H1 (cell line): ENCODE data around the gene PGLYRP2. TPM values are rescaled to one million over a fixed set of nuclear protein-coding genes. Genes with fewer than 3 reads are reported as not detected.

Experiments
- CTCF ChIA-PET: fragments of 300-600 bp; sonication (Branson Sonifier 250); formaldehyde crosslinking; loops from one replicate; lab custom pipeline; 2021; ENCODE audit not compliant: partially characterized antibody; lab: Charles Lee
- POLR2A ChIA-PET: fragments of 300-600 bp; sonication (Branson Sonifier 250); formaldehyde crosslinking; loops from one replicate; lab custom pipeline; 2021; ENCODE audit warnings: inconsistent platforms; ENCODE audit not compliant: partially characterized antibody; lab: Charles Lee
- DNase-seq, 2 experiments: peaks; one replicate each; pipeline versions ENCODE4 v3.0.0 to v3.0.0-alpha.2; 2010 to 2022; ENCODE audit warnings: low spot score in 2 of 2, low read depth in 1 of 2, mixed read lengths in 1 of 2
- FAIRE-seq: peaks from 2 replicates; lab custom pipeline; 2011; peaks lifted over from hg19 to GRCh38; lab: Jason Lieb, UNC
- H2AFZ ChIP-seq: 2 replicates; pipeline ENCODE4 v1.8.1; 2012; ENCODE audit warnings: low read length, inconsistent platforms
- H2AK5ac ChIP-seq: 2 replicates; pipeline ENCODE4 v1.6.1; 2013; ENCODE audit warnings: low read depth, low read length
- H2BK120ac ChIP-seq: replicated peaks from 2 replicates; pipeline ENCODE3; 2013; ENCODE audit warnings: low read depth, low read length, inconsistent platforms
- H2BK12ac ChIP-seq: 2 replicates; pipeline ENCODE4 v1.6.1; 2013; ENCODE audit warnings: low read depth, low read length
- H2BK15ac ChIP-seq: 2 replicates; pipeline ENCODE4 v1.6.1; 2013; ENCODE audit warnings: low read length
- H2BK20ac ChIP-seq: 2 replicates; pipeline ENCODE4 v1.6.1; 2013; ENCODE audit warnings: low read length
- H2BK5ac ChIP-seq: 2 replicates; pipeline ENCODE4 v1.6.1; 2013; ENCODE audit warnings: low read depth, low read length
- H3K14ac ChIP-seq: 2 replicates; pipeline ENCODE4 v1.6.1; 2013; ENCODE audit warnings: inconsistent platforms; ENCODE audit not compliant: insufficient read length
- H3K18ac ChIP-seq: 2 replicates; pipeline ENCODE4 v1.6.1; 2013; ENCODE audit warnings: low read length; ENCODE audit errors: extremely low read depth
- H3K23ac ChIP-seq: 2 replicates; pipeline ENCODE4 v1.6.1; 2013; ENCODE audit warnings: inconsistent platforms; ENCODE audit not compliant: insufficient read length
- H3K23me2 ChIP-seq: 2 replicates; pipeline ENCODE4 v1.6.1; 2013; ENCODE audit warnings: low read depth, low read length
- H3K27ac ChIP-seq: 2 replicates; pipeline ENCODE4 v1.6.1; 2011; ENCODE audit warnings: low read depth, low read length, inconsistent platforms
- H3K27me3 ChIP-seq, 4 experiments: replicated peaks in 1 of 4; 1 replicate in 1 of 4; 2 replicates in 3 of 4; pipeline versions ENCODE4 v1.6.1 to v1.8.1; 2011 to 2013; ENCODE audit warnings: low read length in 3 of 4, mild to moderate bottlenecking in 3 of 4, inconsistent platforms in 2 of 4, mixed read lengths in 2 of 4, moderate library complexity in 1 of 4; ENCODE audit not compliant: control insufficient read depth in 3 of 4, insufficient read depth in 3 of 4; ENCODE audit errors: extremely low read depth in 1 of 4
- H3K36me3 ChIP-seq, 4 experiments: 2 replicates each; pipeline versions ENCODE4 v1.6.1 to v1.8.1; 2011 to 2013; ENCODE audit warnings: mild to moderate bottlenecking in 4 of 4, low read length in 3 of 4, moderate library complexity in 2 of 4, control low read depth in 1 of 4, inconsistent platforms in 1 of 4; ENCODE audit not compliant: insufficient read depth in 4 of 4, control insufficient read depth in 2 of 4
- H3K4ac ChIP-seq: replicated peaks from 2 replicates; pipeline ENCODE3; 2013; ENCODE audit warnings: low read length, low read depth, mixed read lengths, inconsistent platforms; ENCODE audit not compliant: insufficient read length
- H3K4me1 ChIP-seq, 4 experiments: replicated peaks in 1 of 4; 1 replicate in 1 of 4; 2 replicates in 3 of 4; pipeline versions ENCODE4 v1.6.1 to v1.8.1; 2011 to 2013; ENCODE audit warnings: low read length in 3 of 4, inconsistent platforms in 2 of 4, mixed read lengths in 1 of 4; ENCODE audit not compliant: insufficient read depth in 4 of 4, control insufficient read depth in 3 of 4
- H3K4me2 ChIP-seq, 2 experiments: 2 replicates each; pipeline versions ENCODE4 v1.6.1 to v1.8.1; 2011 to 2013; ENCODE audit warnings: low read depth in 2 of 2, low read length in 2 of 2, control low read depth in 1 of 2, inconsistent platforms in 1 of 2, mild to moderate bottlenecking in 1 of 2; ENCODE audit not compliant: insufficient read depth in 1 of 2
- H3K4me3 ChIP-seq, 4 experiments: fragments of 200-600, 300-600 bp in 1 of 4; sonication (generic), shearing (Covaris generic), sonication (Bioruptor Twin) in 1 of 4; 2 replicates each; pipeline versions ENCODE4 v1.5.1 to v1.8.1; 2011 to 2016; ENCODE audit warnings: low read length in 4 of 4, low read depth in 3 of 4, control low read depth in 2 of 4, inconsistent platforms in 2 of 4, mild to moderate bottlenecking in 2 of 4, mixed read lengths in 1 of 4, moderate library complexity in 1 of 4; ENCODE audit not compliant: insufficient read depth in 2 of 4; ENCODE audit errors: extremely low read depth in 1 of 4
- H3K56ac ChIP-seq: replicated peaks from 2 replicates; pipeline ENCODE3; 2013; ENCODE audit warnings: low read depth, mild to moderate bottlenecking, mixed read lengths, low read length, inconsistent platforms; ENCODE audit not compliant: insufficient read length
- H3K79me1 ChIP-seq: 2 replicates; pipeline ENCODE4 v1.6.1; 2013; ENCODE audit warnings: low read depth, low read length, control low read depth
- H3K79me2 ChIP-seq, 2 experiments: 2 replicates each; pipeline versions ENCODE4 v1.6.1 to v1.8.1; 2012 to 2013; ENCODE audit warnings: low read length in 2 of 2, mild to moderate bottlenecking in 2 of 2, inconsistent platforms in 1 of 2; ENCODE audit not compliant: insufficient read depth in 2 of 2, control insufficient read depth in 1 of 2
- H3K9ac ChIP-seq, 4 experiments: replicated peaks in 1 of 4; 1 replicate in 1 of 4; 2 replicates in 3 of 4; pipeline versions ENCODE4 v1.6.1 to v1.8.1; 2011 to 2013; ENCODE audit warnings: low read depth in 3 of 4, low read length in 3 of 4, control low read depth in 2 of 4, mild to moderate bottlenecking in 2 of 4, moderate library complexity in 2 of 4, inconsistent platforms in 1 of 4; ENCODE audit errors: extremely low read depth in 1 of 4
- H3K9me3 ChIP-seq, 2 experiments: 2 replicates each; pipeline versions ENCODE4 v1.6.1 to v1.8.1; 2012 to 2013; ENCODE audit warnings: mild to moderate bottlenecking in 2 of 2, moderate library complexity in 2 of 2, control low read depth in 1 of 2, inconsistent platforms in 1 of 2, low read depth in 1 of 2, low read length in 1 of 2, mixed read lengths in 1 of 2; ENCODE audit not compliant: insufficient read depth in 2 of 2
- H4K20me1 ChIP-seq, 2 experiments: replicated peaks in 1 of 2; 2 replicates each; pipeline versions ENCODE3 to v1.8.1; 2011 to 2013; ENCODE audit warnings: inconsistent platforms in 2 of 2, low read length in 2 of 2, mild to moderate bottlenecking in 1 of 2; ENCODE audit not compliant: insufficient read depth in 2 of 2, control insufficient read depth in 1 of 2
- H4K5ac ChIP-seq: 2 replicates; pipeline ENCODE4 v1.6.1; 2013; ENCODE audit warnings: low read length, low read depth, mixed read lengths, inconsistent platforms; ENCODE audit not compliant: insufficient read length
- H4K8ac ChIP-seq: 2 replicates; pipeline ENCODE4 v1.8.0; 2013; ENCODE audit warnings: mild to moderate bottlenecking, moderate library complexity, low read length, inconsistent platforms; ENCODE audit not compliant: insufficient read depth; ENCODE audit errors: extremely low read depth
- H4K91ac ChIP-seq: replicated peaks from 2 replicates; pipeline ENCODE3; 2013; ENCODE audit warnings: low read length, mixed read lengths, inconsistent platforms; ENCODE audit not compliant: insufficient read length
- ASH2L ChIP-seq: fragments of 200-600, 300-600 bp; sonication (generic); IDR thresholded peaks from one replicate; pipeline ENCODE4 v1.7.1; 2017; ENCODE audit warnings: low read length
- CTCF ChIP-seq, 3 experiments: IDR thresholded peaks; 1 replicate in 2 of 3; 2 replicates in 1 of 3; pipeline versions ENCODE4 v1.5.1 to v1.6.1; 2011; ENCODE audit warnings: low read length in 3 of 3, mild to moderate bottlenecking in 3 of 3, inconsistent platforms in 2 of 3, low read depth in 1 of 3, moderate library complexity in 1 of 3; ENCODE audit not compliant: insufficient read depth in 1 of 3; ENCODE audit errors: control extremely low read depth in 1 of 3
- EZH2 ChIP-seq: fragments of 200-600 bp; sonication (generic); IDR thresholded peaks from 2 replicates; pipeline ENCODE4 v1.7.1; 2012; ENCODE audit warnings: low read depth, mild to moderate bottlenecking, moderate library complexity, low read length, inconsistent platforms; ENCODE audit not compliant: severe bottlenecking
- KDM1A ChIP-seq: fragments of 200-600, 300-600 bp; sonication (generic); IDR thresholded peaks from 2 replicates; pipeline ENCODE4 v1.7.1; 2016; ENCODE audit warnings: mild to moderate bottlenecking, low read length, borderline replicate concordance
- RAD21 ChIP-seq, 2 experiments: IDR thresholded peaks in 1 of 2; conservative IDR thresholded peaks in 1 of 2; 2 replicates each; pipeline ENCODE4 v1.6.1; 2011; ENCODE audit warnings: low read depth in 2 of 2, low read length in 2 of 2, improper control_type of control experiment in 1 of 2, inconsistent platforms in 1 of 2, mild to moderate bottlenecking in 1 of 2, moderate library complexity in 1 of 2
- RFX5 ChIP-seq: IDR thresholded peaks from 2 replicates; pipeline ENCODE4 v1.6.1; 2011; ENCODE audit warnings: low read depth, low read length, improper control_type of control experiment, borderline replicate concordance
- SUZ12 ChIP-seq: fragments of 200-600 bp; sonication (generic); IDR thresholded peaks from 2 replicates; pipeline ENCODE4 v1.6.1; 2012; ENCODE audit warnings: mild to moderate bottlenecking, inconsistent platforms, low read length, moderate library complexity, mixed read lengths
- TAF1 ChIP-seq: IDR thresholded peaks from 2 replicates; pipeline ENCODE4 v1.6.1; 2011; ENCODE audit warnings: mild to moderate bottlenecking, low read depth, low read length
- TBP ChIP-seq: IDR thresholded peaks from 2 replicates; pipeline ENCODE4 v1.6.1; 2011; ENCODE audit warnings: low read depth, low read length, improper control_type of control experiment
- WGBS, 2 experiments: shearing (Covaris generic) in 1 of 2; methylation state at CpG; one replicate each; pipeline versions ENCODE4 v1.1.6 to v1.1.7; 2013 to 2015; ENCODE audit warnings: low lambda C conversion rate in 2 of 2, mixed read lengths in 2 of 2, inconsistent platforms in 1 of 2, low coverage in 1 of 2, missing lambda C conversion rate in 1 of 2; ENCODE audit not compliant: insufficient replicate concordance in 2 of 2, insufficient coverage in 1 of 2, insufficient read length in 1 of 2; ENCODE audit errors: extremely low coverage in 1 of 2, missing lambda C conversion rate in 1 of 2; 5-methylcytosine and 5-hydroxymethylcytosine counted together
- polyA plus RNA-seq, 7 experiments: library from polyadenylated mRNA; depleted of rRNA in 3 of 7; stranded (reverse) in 5 of 7; unstranded in 2 of 7; fragments of >200 nt in 5 of 7; fragments of 200-250 nt in 2 of 7; gene quantifications; 1 replicate in 5 of 7; 2 replicates in 1 of 7; 4 replicates in 1 of 7; pipeline versions ENCODE4 v1.2.1 to v1.2.3, GENCODE V29; 2011 to 2013; ENCODE audit warnings: missing spikeins in 2 of 7, mixed read lengths in 2 of 7
- total RNA-seq: library from RNA; stranded (reverse); fragmentation: NEBNext Ultra II Directional; extraction: Animal tissue kit (Norgen Biotek cat#: 25700); gene quantifications from 2 replicates; pipeline ENCODE4 v1.2.1, GENCODE V29; 2021

Gene PGLYRP2
- total and polyA plus RNA-seq, 2 of the 8 experiments (the other 6 are each of a cell fraction or from before 2014, with no cell fraction given) = not detected

- H3K4me3 ChIP-seq = peak overlapping the region; percentile 21 to 66 (median 58)
- H3K23ac ChIP-seq = no peak overlapping the region
- peaks cover 0 to 6% of the 10 kb centered on the region in 2 experiments for H4K20me1 ChIP-seq
- no peaks in the 10 kb centered on the region for H3K79me1 ChIP-seq
- peak overlapping the region; percentile 61 to 95 for H3K4me2 ChIP-seq
- no peaks in the 10 kb centered on the region for H3K9me3 ChIP-seq
- peak overlapping the region; percentile 73 for H4K8ac ChIP-seq
- no peak overlapping the region for H2BK20ac ChIP-seq
- no peak overlapping the region for H2BK15ac ChIP-seq
- peaks cover 0 to 26% (median 10%) of the 10 kb centered on the region in 4 experiments; a peak in 6 of 7 replicates for H3K4me1 ChIP-seq
- H2AK5ac ChIP-seq = no peak overlapping the region
- H2BK12ac ChIP-seq = peak overlapping the region; percentile 60; the same call in 1 of the 2 replicates
- H3K27me3 ChIP-seq = peaks cover 16 to 54% (median 47%) of the 10 kb centered on the region in 4 experiments
- no peak for FAIRE-seq
- ChIA-PET CTCF (interaction anchor here (0.7 to 5.7 kb wide), 4 partner anchors 11 to 103 kb away, joined by 3 to 35 read pairs (median 16); partner anchors contain the start of genes AKAP8L and RASAL3), POLR2A (interaction anchor here (0.6 to 1.3 kb wide), 4 partner anchors 12 to 764 kb away, joined by 3 to 8 read pairs (median 4); partner anchors contain the start of genes AKAP8L and ZNF333)
- H3K56ac ChIP-seq = no peak overlapping the region
- H2AFZ ChIP-seq = peak overlapping the region; percentile 98; the same call in 1 of the 2 replicates
- H4K91ac ChIP-seq = no peak overlapping the region
- DNase-seq = no peak
- H3K23me2 ChIP-seq = peaks cover 28% of the 10 kb centered on the region; the same call in 1 of the 2 replicates
- no peak overlapping the region for H3K27ac ChIP-seq
- H3K18ac ChIP-seq = no peak overlapping the region
- H2BK5ac ChIP-seq = peak overlapping the region; percentile 60; the same call in 1 of the 2 replicates
- H3K14ac ChIP-seq = no peak overlapping the region
- no peak overlapping the region for H3K4ac ChIP-seq
- no peaks in the 10 kb centered on the region; a peak in 1 of 8 replicates for H3K36me3 ChIP-seq
- no peak overlapping the region for H2BK120ac ChIP-seq
- WGBS, 2 experiments = 9% methylated on average over 37 of the region's 44 CpGs; no CpG with 5 or more reads in 1 of the 2 experiments
- no peak overlapping the region for H3K9ac ChIP-seq
- H3K79me2 ChIP-seq = no peaks in the 10 kb centered on the region
- peak overlapping the region; percentile 15 for H4K5ac ChIP-seq
- no peak for TF ChIP-seq RFX5
- TF ChIP-seq EZH2 = peak; percentile 28
- peak in 2 of 3 experiments; percentile 16 to 20; a peak in 2 of 4 replicates for TF ChIP-seq CTCF (IDR thresholded peaks at IDR 0.05; ENCODE audit: control extremely low read depth in 1 of 3, insufficient read depth in 1 of 3, low read depth in 1 of 3, low read length in 3 of 3)
- TF ChIP-seq KDM1A = no peak
- peak in 1 of 2 experiments; percentile 40; a peak in 1 of 4 replicates for TF ChIP-seq RAD21 (IDR thresholded peaks at IDR 0.05 in 1 of 2, conservative IDR thresholded peaks at IDR 0.05 in 1 of 2; ENCODE audit: low read depth in 2 of 2, low read length in 2 of 2)
- no peak for TF ChIP-seq TAF1
- TF ChIP-seq ASH2L = peak; percentile 44
- no peak for TF ChIP-seq SUZ12
- TF ChIP-seq TBP = no peak
Observed at GRCh38 chr19:15453091-15453578, 26.2 kb downstream of the PGLYRP2 start.
